COR-L47 (cell line): ENCODE results near the gene FOXA1.
"Not testable (repeated sequence)": the region's sequence is repeated elsewhere in the genome, so short reads cannot be mapped to it uniquely, and the experiment has no call there.

Experiments used
- DNase-seq: peaks from one replicate; lab custom pipeline; 2025; lab: John Stamatoyannopoulos, UW

FOXA1 gene

DNA sequence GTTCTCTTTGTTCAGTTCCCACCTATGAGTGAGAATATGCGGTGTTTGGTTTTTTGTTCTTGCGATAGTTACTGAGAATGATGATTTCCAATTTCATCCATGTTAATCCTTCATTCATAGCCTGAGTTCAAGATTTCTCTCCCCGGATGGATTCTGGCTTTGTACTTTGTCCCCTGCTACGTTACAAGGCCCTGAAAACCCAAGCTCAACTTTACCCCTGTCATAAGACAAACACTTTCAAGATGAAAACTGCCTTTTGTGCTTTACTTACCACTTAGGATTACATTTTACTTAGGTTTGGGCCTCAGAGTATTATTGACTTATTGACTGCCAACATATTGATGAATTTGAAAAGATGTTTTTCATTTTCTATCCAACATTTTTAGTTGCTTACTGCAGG, 36.3 kb downstream of the FOXA1 start:
- no peak for DNase-seq

- not testable (repeated sequence) for DNase-seq
These were observed 39.5 kb downstream of the FOXA1 start for GRCh38 chr14:37555596-37555995.

- DNase-seq, result no peak
These were observed 41.0 kb downstream of the FOXA1 start for GRCh38 chr14:37553935-37554550.

DNA sequence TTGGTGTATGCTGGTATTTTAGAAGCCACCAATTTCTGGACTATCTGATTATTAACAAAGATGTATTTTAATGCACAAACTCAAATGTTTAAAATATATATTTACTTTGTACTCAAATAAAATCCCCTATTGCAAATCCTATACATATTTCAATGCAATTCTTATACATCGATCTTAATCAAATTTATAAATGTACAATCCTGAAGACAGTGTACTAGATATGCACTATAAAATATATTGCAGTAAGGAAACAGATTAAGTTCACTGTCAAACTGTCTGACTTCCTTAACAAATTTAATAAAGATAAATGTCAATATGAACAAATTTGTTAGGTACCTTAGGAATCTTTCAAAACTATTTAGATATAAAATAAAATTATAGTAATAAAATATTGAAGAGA, 43.9 kb downstream of the FOXA1 start:
- no peak for DNase-seq

DNA sequence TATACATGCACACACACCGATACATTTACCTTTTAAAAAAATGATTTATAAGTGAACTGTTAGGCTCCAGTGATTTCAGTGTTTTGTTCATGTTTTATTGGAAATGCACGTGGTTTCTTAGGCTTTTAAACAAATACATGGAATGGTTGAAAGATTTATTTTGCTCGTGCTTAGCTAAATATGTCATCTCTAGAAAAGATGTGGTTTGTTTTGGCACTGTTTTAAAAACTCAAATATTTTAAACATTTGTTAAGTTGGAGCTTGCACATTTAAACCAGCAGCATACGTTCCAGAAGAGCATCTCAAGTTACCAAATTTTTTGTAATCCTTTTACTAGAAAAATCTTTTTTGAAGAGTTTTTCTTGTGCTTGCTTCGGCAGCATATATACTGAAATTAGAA, 44.5 kb downstream of the FOXA1 start:
- no peak for DNase-seq

DNA sequence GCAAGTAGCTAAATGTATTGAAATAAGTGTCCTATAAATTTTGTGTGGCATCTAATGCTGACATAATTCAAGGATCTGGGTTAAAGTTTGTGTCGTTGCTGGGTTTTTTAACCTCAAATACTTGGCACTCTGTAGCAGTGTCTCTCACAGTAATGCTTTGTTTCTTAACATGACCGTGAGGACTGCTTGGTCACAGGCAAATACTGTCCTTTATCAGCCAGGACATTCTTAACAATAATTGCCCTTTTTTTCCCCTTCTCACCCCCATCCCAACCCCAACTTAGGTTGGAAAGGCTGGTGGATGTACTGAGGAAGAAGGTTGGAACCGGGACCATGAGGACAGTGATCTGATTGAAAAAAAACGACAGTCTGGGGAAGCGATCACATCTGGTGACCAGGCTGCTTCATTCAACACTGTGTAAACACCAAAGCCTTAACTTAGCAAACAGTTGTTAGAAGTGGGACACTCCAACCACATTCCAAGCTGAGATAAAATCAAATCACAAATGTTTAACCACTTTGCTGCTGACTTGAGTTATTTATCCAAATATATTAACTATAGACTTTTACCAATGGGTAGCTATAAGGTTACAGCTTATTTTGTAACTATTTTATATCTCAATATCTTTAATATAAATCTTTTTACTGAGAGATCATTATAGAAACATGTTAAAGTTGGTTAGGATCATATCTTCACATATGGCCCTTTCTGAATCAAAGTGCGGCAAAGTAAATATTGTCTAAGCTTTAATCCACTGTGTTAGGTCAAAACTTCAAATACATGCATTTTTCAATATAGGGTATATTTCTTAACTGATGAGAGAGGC, 48.2 kb downstream of the FOXA1 start:
- peak; percentile 2 for DNase-seq

DNA sequence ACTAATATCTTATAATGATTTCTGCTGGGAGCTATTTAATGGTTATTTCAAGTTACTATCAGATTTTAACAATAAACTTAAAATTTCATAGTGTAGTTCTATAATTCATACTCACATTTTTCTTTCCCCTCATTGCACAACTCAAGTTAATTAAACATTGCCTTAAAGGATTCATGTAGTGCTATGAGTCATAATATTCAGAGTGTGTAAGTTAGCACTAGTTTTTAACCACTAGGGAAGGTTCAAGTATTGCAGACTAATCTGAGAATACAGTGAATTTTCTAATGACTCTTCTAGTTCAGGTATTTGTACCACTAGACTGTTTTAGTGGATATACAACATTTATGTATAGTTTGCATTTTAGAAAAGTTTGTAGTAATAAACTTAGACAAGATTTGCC, 49.9 kb downstream of the FOXA1 start:
- DNase-seq, result no peak

GRCh38 chr14:37544407-37544806, 50.6 kb downstream of the FOXA1 start:
- DNase-seq, result peak; percentile 56

- DNase-seq, result no peak
These were observed 55.1 kb downstream of the FOXA1 start for GRCh38 chr14:37539992-37540391.
